Tibial nerve (tissue), 3 donors: Measurements from ENCODE around the gene KMT2C.

ENCODE experiments used
- POLR2A ChIP-seq, 2 donors: fragments of 450-650 bp; IDR thresholded peaks; one replicate each; pipeline ENCODE4 v1.6.1; 2017; ENCODE audit warnings: antibody characterized with exemption in 2 of 2, mild to moderate bottlenecking in 2 of 2, moderate library complexity in 2 of 2
- TF ChIP-seq, protein P1 (sequence below), 5 experiments: fragments of 200-600 bp in 3 of 5; fragments of 450-650 bp in 2 of 5; sonication (generic) in 3 of 5; IDR thresholded peaks; one replicate each; pipeline ENCODE4 v1.5.1; 2016 to 2019; ENCODE audit warnings: antibody characterized with exemption in 5 of 5, mild to moderate bottlenecking in 3 of 5, moderate library complexity in 2 of 5

DNA sequence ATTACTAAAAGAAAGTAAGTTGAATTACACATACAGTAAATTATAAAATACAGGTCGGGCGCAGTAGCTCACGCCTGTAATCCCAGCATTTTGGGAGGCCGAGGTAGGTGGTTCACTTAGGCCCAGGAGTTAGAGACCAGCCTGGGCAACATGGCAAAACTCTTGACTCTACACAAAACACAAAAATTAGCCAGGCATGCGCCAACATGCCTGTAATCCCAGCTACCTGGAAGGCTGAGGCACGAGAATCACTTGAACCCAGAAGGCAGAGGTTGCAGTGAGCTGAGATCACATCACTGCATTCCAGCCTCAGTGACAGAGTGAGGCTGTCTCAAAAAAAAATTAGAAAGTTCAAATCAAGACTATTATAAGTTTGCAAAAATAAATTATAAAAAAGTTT lies 235.4 kb downstream of the KMT2C start:
- TF ChIP-seq, protein P1, sequence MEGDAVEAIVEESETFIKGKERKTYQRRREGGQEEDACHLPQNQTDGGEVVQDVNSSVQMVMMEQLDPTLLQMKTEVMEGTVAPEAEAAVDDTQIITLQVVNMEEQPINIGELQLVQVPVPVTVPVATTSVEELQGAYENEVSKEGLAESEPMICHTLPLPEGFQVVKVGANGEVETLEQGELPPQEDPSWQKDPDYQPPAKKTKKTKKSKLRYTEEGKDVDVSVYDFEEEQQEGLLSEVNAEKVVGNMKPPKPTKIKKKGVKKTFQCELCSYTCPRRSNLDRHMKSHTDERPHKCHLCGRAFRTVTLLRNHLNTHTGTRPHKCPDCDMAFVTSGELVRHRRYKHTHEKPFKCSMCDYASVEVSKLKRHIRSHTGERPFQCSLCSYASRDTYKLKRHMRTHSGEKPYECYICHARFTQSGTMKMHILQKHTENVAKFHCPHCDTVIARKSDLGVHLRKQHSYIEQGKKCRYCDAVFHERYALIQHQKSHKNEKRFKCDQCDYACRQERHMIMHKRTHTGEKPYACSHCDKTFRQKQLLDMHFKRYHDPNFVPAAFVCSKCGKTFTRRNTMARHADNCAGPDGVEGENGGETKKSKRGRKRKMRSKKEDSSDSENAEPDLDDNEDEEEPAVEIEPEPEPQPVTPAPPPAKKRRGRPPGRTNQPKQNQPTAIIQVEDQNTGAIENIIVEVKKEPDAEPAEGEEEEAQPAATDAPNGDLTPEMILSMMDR (IDR thresholded peaks at IDR 0.05) = no peak
- TF ChIP-seq POLR2A (IDR thresholded peaks at IDR 0.05) = no peak
